GM10248 (cell line): ENCODE results near the gene SLC13A2.

Source experiments
- CTCF ChIA-PET: fragments of 300-600 bp; sonication (Branson Sonifier 250); formaldehyde crosslinking; extraction: SDS; loops from one replicate; lab custom pipeline; 2021; ENCODE audit warnings: antibody characterized with exemption; lab: Yijun Ruan, JAX
- POLR2A ChIA-PET: fragments of 350-650 bp; sonication (Branson Sonifier 250); formaldehyde crosslinking; extraction: SDS; loops from one replicate; lab custom pipeline; 2020; ENCODE audit warnings: antibody characterized with exemption; lab: Yijun Ruan, JAX
- DNase-seq: peaks from one replicate; pipeline ENCODE4 v3.0.0; 2012; ENCODE audit errors: extremely low spot score
- CTCF ChIP-seq: IDR thresholded peaks from 2 replicates; pipeline ENCODE4 v1.5.1; 2012; ENCODE audit warnings: mild to moderate bottlenecking, low read depth; ENCODE audit errors: extremely low read depth, missing control alignments, control extremely low read depth

Gene SLC13A2

GRCh38 chr17:28488533-28489276 lies 15.3 kb downstream of the SLC13A2 start:
- ChIA-PET POLR2A (no interaction called here), CTCF (interaction anchor here (1.2 to 2.0 kb wide), 2 partner anchors 40 to 52 kb away, joined by 3 to 6 read pairs; no protein-coding TSS in a partner anchor)
- DNase-seq: no peak
- no peak for TF ChIP-seq CTCF

- no peak for DNase-seq
- ChIA-PET POLR2A (no interaction called here), CTCF (interaction anchor here (16.2 kb wide), 1 partner anchor 46 kb away, joined by 260 read pairs; no protein-coding TSS in a partner anchor)
- TF ChIP-seq CTCF: no peak
These were observed 17.8 kb downstream of the SLC13A2 start for GRCh38 chr17:28491286-28491685.

GRCh38 chr17:28491860-28492259 lies 18.4 kb downstream of the SLC13A2 start:
- POLR2A ChIA-PET: no interaction called here
- CTCF ChIA-PET: interaction anchor here (1.2 to 16.2 kb wide), 3 partner anchors 8 to 45 kb away, joined by 3 to 260 read pairs (median 3); no protein-coding TSS in a partner anchor
- no peak for DNase-seq
- TF ChIP-seq CTCF: no peak

GRCh38 chr17:28492352-28493310 lies 19.2 kb downstream of the SLC13A2 start:
- no peak for DNase-seq
- ChIA-PET CTCF (interaction anchor here (0.9 to 16.2 kb wide), 6 partner anchors 9 to 120 kb away, joined by 3 to 260 read pairs (median 4); partner anchors contain the start of genes FOXN1 and RSKR), POLR2A (no interaction called here)
- TF ChIP-seq CTCF: no peak

GRCh38 chr17:28493460-28493859 lies 20.0 kb downstream of the SLC13A2 start:
- no peak for DNase-seq
- POLR2A ChIA-PET: no interaction called here
- no peak for TF ChIP-seq CTCF
- CTCF ChIA-PET: interaction anchor here (0.8 to 16.2 kb wide), 14 partner anchors 8 to 122 kb away, joined by 3 to 260 read pairs (median 4); partner anchors contain the start of genes FOXN1 and RSKR
